HCT116 (cell line): ENCODE measurements around the gene TK2. TPM values are rescaled to one million over a fixed set of nuclear protein-coding genes. Genes with fewer than 3 reads are reported as not detected.

Source experiments
- ATAC-seq: fragments of 200-7000 bp; cut with Tn5 transposase; 2 replicates; pipeline ENCODE4 v1.9.1; 2020; ENCODE audit warnings: mild to moderate bottlenecking, moderate library complexity
- BruUV-seq: library from RNA; stranded (reverse); fragments of 400-500 nt; replicated peaks from 2 replicates; lab custom pipeline; 2021; lab: Mats Ljungman, UMichigan
- CTCF ChIA-PET: fragments of 300-600 bp; sonication (Branson Sonifier 250); formaldehyde crosslinking; loops from one replicate; lab custom pipeline; 2021; ENCODE audit warnings: antibody characterized with exemption; lab: Charles Lee
- POLR2A ChIA-PET: fragments of 300-600, 350-600 bp; sonication (Branson Sonifier 250); formaldehyde crosslinking; loops from one replicate; lab custom pipeline; 2021; ENCODE audit warnings: antibody characterized with exemption; lab: Charles Lee
- RAD21 ChIA-PET, 2 experiments: fragments of 300-600 bp; sonication (Branson Sonifier 250); formaldehyde crosslinking; loops; one replicate each; lab custom pipeline; 2023; ENCODE audit warnings: low total read pairs in 2 of 2; ENCODE audit not compliant: uncharacterized antibody in 2 of 2, unreplicated experiment in 2 of 2, low non-redundant PET in 1 of 2; lab: Charles Lee
- DNase-seq: peaks from one replicate; pipeline ENCODE4 v3.0.0-alpha.2; 2010; ENCODE audit warnings: low read depth, low spot score
- H2AFZ ChIP-seq: fragments of 200-600 bp; shearing (Covaris generic), sonication (generic); 2 replicates; pipeline ENCODE4 v1.6.1; 2017; ENCODE audit warnings: low read depth, mixed run types, mixed read lengths, antibody characterized with exemption, low read length; ENCODE audit not compliant: poor library complexity, severe bottlenecking
- H3K27ac ChIP-seq: 2 replicates; pipeline ENCODE4 v1.5.1; 2012; ENCODE audit warnings: low read depth, low read length
- H3K27me3 ChIP-seq: fragments of 200-600 bp; sonication (generic); 2 replicates; pipeline ENCODE4 v1.6.1; 2016; ENCODE audit warnings: mixed run types, low read length, mixed read lengths; ENCODE audit not compliant: insufficient read depth
- H3K36me3 ChIP-seq, 2 experiments: fragments of 200-500 bp in 1 of 2; fragments of 200-600 bp in 1 of 2; sonication (Bioruptor generic) in 1 of 2; sonication (generic) in 1 of 2; 2 replicates each; pipeline versions ENCODE4 v1.5.1 to v1.6.1; 2014 to 2016; ENCODE audit warnings: low read length in 2 of 2, inconsistent platforms in 1 of 2, mixed read lengths in 1 of 2, mixed run types in 1 of 2; ENCODE audit not compliant: insufficient read depth in 2 of 2, control insufficient read depth in 1 of 2
- H3K4me1 ChIP-seq, 2 experiments: fragments of 200-600 bp in 1 of 2; sonication (generic) in 1 of 2; 2 replicates each; pipeline versions ENCODE4 v1.5.1 to v1.6.1; 2012 to 2017; ENCODE audit warnings: low read length in 2 of 2, inconsistent platforms in 1 of 2, mild to moderate bottlenecking in 1 of 2, mixed read lengths in 1 of 2, mixed run types in 1 of 2, moderate library complexity in 1 of 2; ENCODE audit not compliant: insufficient read depth in 2 of 2, control insufficient read depth in 1 of 2
- H3K4me2 ChIP-seq: fragments of 200-600 bp; sonication (generic); 2 replicates; pipeline ENCODE4 v1.6.1; 2017; ENCODE audit warnings: mixed run types, low read length, mixed read lengths
- H3K4me3 ChIP-seq, 2 experiments: fragments of 200-600 bp in 1 of 2; sonication (generic) in 1 of 2; replicated peaks in 1 of 2; 2 replicates each; pipeline ENCODE4 v1.5.1; 2011 to 2016; ENCODE audit warnings: low read length in 2 of 2, control low read depth in 1 of 2, low read depth in 1 of 2, mild to moderate bottlenecking in 1 of 2, mixed read lengths in 1 of 2, mixed run types in 1 of 2
- H3K79me2 ChIP-seq: fragments of 200-600 bp; sonication (generic); 2 replicates; pipeline ENCODE4 v1.6.1; 2017; ENCODE audit warnings: mild to moderate bottlenecking, mixed run types, low read length, moderate library complexity, mixed read lengths; ENCODE audit not compliant: insufficient read depth
- H3K9ac ChIP-seq: fragments of 200-600 bp; sonication (generic); 2 replicates; pipeline ENCODE4 v1.6.1; 2016; ENCODE audit warnings: low read length, mixed read lengths
- H3K9me2 ChIP-seq: fragments of 200-600 bp; sonication (generic), shearing (Covaris generic); 2 replicates; pipeline ENCODE4 v1.6.1; 2017; ENCODE audit warnings: mixed run types, mild to moderate bottlenecking, moderate library complexity; ENCODE audit not compliant: insufficient read depth
- H3K9me3 ChIP-seq, 2 experiments: fragments of 200-500 bp in 1 of 2; fragments of 200-600 bp in 1 of 2; sonication (Bioruptor generic) in 1 of 2; sonication (generic) in 1 of 2; 2 replicates each; pipeline ENCODE4 v1.6.1; 2014 to 2017; ENCODE audit warnings: low read length in 2 of 2, mixed read lengths in 2 of 2, inconsistent platforms in 1 of 2, low read depth in 1 of 2, mild to moderate bottlenecking in 1 of 2, mixed run types in 1 of 2, moderate library complexity in 1 of 2; ENCODE audit not compliant: control insufficient read depth in 1 of 2, insufficient read depth in 1 of 2
- H4K20me1 ChIP-seq: fragments of 200-600 bp; sonication (generic), shearing (Covaris generic); 2 replicates; pipeline ENCODE4 v1.6.1; 2017; ENCODE audit warnings: mixed run types, mild to moderate bottlenecking, moderate library complexity; ENCODE audit not compliant: insufficient read depth
- CBX3 ChIP-seq: IDR thresholded peaks from 2 replicates; pipeline ENCODE4 v1.6.1; 2012; ENCODE audit warnings: low read depth
- CEBPB ChIP-seq: IDR thresholded peaks from 2 replicates; pipeline ENCODE4 v1.6.1; 2012; ENCODE audit warnings: low read depth
- FOSL1 ChIP-seq: IDR thresholded peaks from 2 replicates; pipeline ENCODE4 v1.6.1; 2012; ENCODE audit warnings: low read depth
- JUND ChIP-seq: IDR thresholded peaks from 2 replicates; pipeline ENCODE4 v1.6.1; 2012
- RAD21 ChIP-seq: IDR thresholded peaks from 2 replicates; pipeline ENCODE4 v1.6.1; 2012; ENCODE audit warnings: low read depth, mild to moderate bottlenecking
- SIN3A ChIP-seq: IDR thresholded peaks from 2 replicates; pipeline ENCODE4 v1.6.1; 2012; ENCODE audit warnings: low read depth
- YY1 ChIP-seq: IDR thresholded peaks from 2 replicates; pipeline ENCODE4 v1.6.1; 2011; ENCODE audit warnings: low read length, low read depth, moderate library complexity, mild to moderate bottlenecking; ENCODE audit not compliant: insufficient replicate concordance; ENCODE audit errors: extremely low read depth
- intact Hi-C: fragments of 100-400 bp; cut with micrococcal nuclease; formaldehyde crosslinking; loops from 2 replicates; pipeline ENCODE4 v1.10.0; 2022
- total RNA-seq: library from RNA; stranded (reverse); gene quantifications from one replicate; pipeline ENCODE4 v1.2.1, GENCODE V29; 2021; ENCODE audit not compliant: unreplicated experiment
- TF ChIP-seq, protein P1 (sequence below): IDR thresholded peaks from 2 replicates; pipeline ENCODE4 v1.6.1; 2011; ENCODE audit warnings: mild to moderate bottlenecking, low read length, moderate library complexity; ENCODE audit not compliant: insufficient replicate concordance; ENCODE audit errors: extremely low read depth
- TF ChIP-seq, protein P2 (sequence below): IDR thresholded peaks from 2 replicates; pipeline ENCODE4 v1.6.1; 2012; ENCODE audit warnings: low read depth
- TF ChIP-seq, protein P3 (sequence below): IDR thresholded peaks from 2 replicates; pipeline ENCODE4 v1.6.1; 2012
- TF ChIP-seq, protein P4 (sequence below), 3 experiments: fragments of 200-600 bp in 1 of 3; sonication (generic) in 1 of 3; IDR thresholded peaks in 2 of 3; conservative IDR thresholded peaks in 1 of 3; 2 replicates each; pipeline ENCODE4 v1.5.1; 2012 to 2017; ENCODE audit warnings: low read depth in 2 of 3, low read length in 2 of 3, antibody characterized with exemption in 1 of 3, borderline replicate concordance in 1 of 3, control low read depth in 1 of 3, mild to moderate bottlenecking in 1 of 3, mixed read lengths in 1 of 3, mixed run types in 1 of 3, moderate library complexity in 1 of 3; ENCODE audit not compliant: insufficient read depth in 1 of 3

The TK2 gene
- total RNA-seq, 1 experiment from 2014 or later, result 15.4 TPM

DNA sequence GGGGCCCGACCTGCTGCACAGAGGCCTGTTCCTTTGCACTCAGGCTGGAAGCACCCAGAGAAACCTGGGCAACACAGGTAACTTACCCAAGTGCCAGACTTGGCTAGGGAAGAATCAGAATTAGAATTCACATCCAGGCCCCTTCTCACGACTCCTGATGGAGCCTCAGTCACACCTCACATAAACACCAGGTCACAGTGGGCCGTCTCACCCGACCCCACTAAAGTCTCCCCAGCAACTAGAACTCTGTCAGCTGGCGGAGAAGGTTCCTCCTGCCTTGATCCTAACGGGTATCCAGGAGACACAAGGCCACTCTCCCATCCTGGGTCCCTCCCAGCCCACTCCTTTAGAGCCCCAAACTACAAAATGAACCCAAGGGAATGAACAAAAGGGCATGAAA, 6.4 kb downstream of the TK2 start:
- BruUV-seq, result no TSS peak
- CTCF ChIA-PET, result no interaction called here
- no peaks in the 10 kb centered on the region for H4K20me1 ChIP-seq
- intact Hi-C loops, result no loop called here
- RAD21 ChIA-PET, result no interaction called here
- H3K9me3 ChIP-seq, result no peaks in the 10 kb centered on the region
- H3K4me1 ChIP-seq, result peaks cover 0 to 3% of the 10 kb centered on the region in 2 experiments; a peak in 1 of 4 replicates
- no peak overlapping the region for H3K4me2 ChIP-seq
- H3K9me2 ChIP-seq, result no peaks in the 10 kb centered on the region
- TF ChIP-seq JUND (no peak), SIN3A (no peak), YY1 (no peak), RAD21 (no peak), CEBPB (no peak), FOSL1 (no peak), CBX3 (no peak)
- TF ChIP-seq, protein P1, sequence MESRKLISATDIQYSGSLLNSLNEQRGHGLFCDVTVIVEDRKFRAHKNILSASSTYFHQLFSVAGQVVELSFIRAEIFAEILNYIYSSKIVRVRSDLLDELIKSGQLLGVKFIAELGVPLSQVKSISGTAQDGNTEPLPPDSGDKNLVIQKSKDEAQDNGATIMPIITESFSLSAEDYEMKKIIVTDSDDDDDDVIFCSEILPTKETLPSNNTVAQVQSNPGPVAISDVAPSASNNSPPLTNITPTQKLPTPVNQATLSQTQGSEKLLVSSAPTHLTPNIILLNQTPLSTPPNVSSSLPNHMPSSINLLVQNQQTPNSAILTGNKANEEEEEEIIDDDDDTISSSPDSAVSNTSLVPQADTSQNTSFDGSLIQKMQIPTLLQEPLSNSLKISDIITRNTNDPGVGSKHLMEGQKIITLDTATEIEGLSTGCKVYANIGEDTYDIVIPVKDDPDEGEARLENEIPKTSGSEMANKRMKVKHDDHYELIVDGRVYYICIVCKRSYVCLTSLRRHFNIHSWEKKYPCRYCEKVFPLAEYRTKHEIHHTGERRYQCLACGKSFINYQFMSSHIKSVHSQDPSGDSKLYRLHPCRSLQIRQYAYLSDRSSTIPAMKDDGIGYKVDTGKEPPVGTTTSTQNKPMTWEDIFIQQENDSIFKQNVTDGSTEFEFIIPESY, result no peak
- TF ChIP-seq, protein P2, sequence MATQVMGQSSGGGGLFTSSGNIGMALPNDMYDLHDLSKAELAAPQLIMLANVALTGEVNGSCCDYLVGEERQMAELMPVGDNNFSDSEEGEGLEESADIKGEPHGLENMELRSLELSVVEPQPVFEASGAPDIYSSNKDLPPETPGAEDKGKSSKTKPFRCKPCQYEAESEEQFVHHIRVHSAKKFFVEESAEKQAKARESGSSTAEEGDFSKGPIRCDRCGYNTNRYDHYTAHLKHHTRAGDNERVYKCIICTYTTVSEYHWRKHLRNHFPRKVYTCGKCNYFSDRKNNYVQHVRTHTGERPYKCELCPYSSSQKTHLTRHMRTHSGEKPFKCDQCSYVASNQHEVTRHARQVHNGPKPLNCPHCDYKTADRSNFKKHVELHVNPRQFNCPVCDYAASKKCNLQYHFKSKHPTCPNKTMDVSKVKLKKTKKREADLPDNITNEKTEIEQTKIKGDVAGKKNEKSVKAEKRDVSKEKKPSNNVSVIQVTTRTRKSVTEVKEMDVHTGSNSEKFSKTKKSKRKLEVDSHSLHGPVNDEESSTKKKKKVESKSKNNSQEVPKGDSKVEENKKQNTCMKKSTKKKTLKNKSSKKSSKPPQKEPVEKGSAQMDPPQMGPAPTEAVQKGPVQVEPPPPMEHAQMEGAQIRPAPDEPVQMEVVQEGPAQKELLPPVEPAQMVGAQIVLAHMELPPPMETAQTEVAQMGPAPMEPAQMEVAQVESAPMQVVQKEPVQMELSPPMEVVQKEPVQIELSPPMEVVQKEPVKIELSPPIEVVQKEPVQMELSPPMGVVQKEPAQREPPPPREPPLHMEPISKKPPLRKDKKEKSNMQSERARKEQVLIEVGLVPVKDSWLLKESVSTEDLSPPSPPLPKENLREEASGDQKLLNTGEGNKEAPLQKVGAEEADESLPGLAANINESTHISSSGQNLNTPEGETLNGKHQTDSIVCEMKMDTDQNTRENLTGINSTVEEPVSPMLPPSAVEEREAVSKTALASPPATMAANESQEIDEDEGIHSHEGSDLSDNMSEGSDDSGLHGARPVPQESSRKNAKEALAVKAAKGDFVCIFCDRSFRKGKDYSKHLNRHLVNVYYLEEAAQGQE, result no peak
- TF ChIP-seq, protein P3, sequence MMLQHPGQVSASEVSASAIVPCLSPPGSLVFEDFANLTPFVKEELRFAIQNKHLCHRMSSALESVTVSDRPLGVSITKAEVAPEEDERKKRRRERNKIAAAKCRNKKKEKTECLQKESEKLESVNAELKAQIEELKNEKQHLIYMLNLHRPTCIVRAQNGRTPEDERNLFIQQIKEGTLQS, result no peak
- TF ChIP-seq, protein P4, sequence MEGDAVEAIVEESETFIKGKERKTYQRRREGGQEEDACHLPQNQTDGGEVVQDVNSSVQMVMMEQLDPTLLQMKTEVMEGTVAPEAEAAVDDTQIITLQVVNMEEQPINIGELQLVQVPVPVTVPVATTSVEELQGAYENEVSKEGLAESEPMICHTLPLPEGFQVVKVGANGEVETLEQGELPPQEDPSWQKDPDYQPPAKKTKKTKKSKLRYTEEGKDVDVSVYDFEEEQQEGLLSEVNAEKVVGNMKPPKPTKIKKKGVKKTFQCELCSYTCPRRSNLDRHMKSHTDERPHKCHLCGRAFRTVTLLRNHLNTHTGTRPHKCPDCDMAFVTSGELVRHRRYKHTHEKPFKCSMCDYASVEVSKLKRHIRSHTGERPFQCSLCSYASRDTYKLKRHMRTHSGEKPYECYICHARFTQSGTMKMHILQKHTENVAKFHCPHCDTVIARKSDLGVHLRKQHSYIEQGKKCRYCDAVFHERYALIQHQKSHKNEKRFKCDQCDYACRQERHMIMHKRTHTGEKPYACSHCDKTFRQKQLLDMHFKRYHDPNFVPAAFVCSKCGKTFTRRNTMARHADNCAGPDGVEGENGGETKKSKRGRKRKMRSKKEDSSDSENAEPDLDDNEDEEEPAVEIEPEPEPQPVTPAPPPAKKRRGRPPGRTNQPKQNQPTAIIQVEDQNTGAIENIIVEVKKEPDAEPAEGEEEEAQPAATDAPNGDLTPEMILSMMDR (IDR thresholded peaks at IDR 0.05 in 2 of 3, conservative IDR thresholded peaks at IDR 0.05 in 1 of 3; ENCODE audit: borderline replicate concordance in 1 of 3, insufficient read depth in 1 of 3, low read depth in 2 of 3, low read length in 2 of 3), result no peak
- no peak overlapping the region for H3K27ac ChIP-seq
- no peak for ATAC-seq
- H2AFZ ChIP-seq, result no peak overlapping the region
- POLR2A ChIA-PET, result no interaction called here
- H3K79me2 ChIP-seq, result no peaks in the 10 kb centered on the region
- no peaks in the 10 kb centered on the region for H3K27me3 ChIP-seq
- no peaks in the 10 kb centered on the region; a peak in 1 of 4 replicates for H3K36me3 ChIP-seq
- DNase-seq, result no peak
- no peak overlapping the region for H3K4me3 ChIP-seq
- no peak overlapping the region for H3K9ac ChIP-seq
